OCI-LY1 (cell line): ENCODE results near the gene TTC3.

ENCODE experiments used
- H2AFZ ChIP-seq: fragments of 200-600 bp; sonication (generic), shearing (Covaris generic); 2 replicates; pipeline ENCODE4 v1.6.0; 2014; ENCODE audit warnings: antibody characterized with exemption, mild to moderate bottlenecking, low read length
- H3F3A ChIP-seq: fragments of 200-600 bp; sonication (generic), shearing (Covaris generic); 2 replicates; pipeline ENCODE4 v1.6.0; 2014; ENCODE audit warnings: mild to moderate bottlenecking, antibody characterized with exemption, low read length, moderate library complexity; ENCODE audit not compliant: insufficient read depth
- H3K27ac ChIP-seq: fragments of 200-600 bp; sonication (generic); 2 replicates; pipeline ENCODE4 v1.5.1; 2014; ENCODE audit warnings: low read length, mixed run types, mild to moderate bottlenecking, low read depth; ENCODE audit not compliant: poor library complexity, severe bottlenecking
- H3K27me3 ChIP-seq: fragments of 200-600 bp; sonication (generic); 2 replicates; pipeline ENCODE4 v1.6.0; 2014; ENCODE audit warnings: antibody characterized with exemption, mild to moderate bottlenecking, low read length, moderate library complexity; ENCODE audit not compliant: insufficient read depth
- H3K36me3 ChIP-seq: fragments of 200-600 bp; sonication (generic); 2 replicates; pipeline ENCODE4 v1.6.1; 2014; ENCODE audit warnings: mild to moderate bottlenecking, antibody characterized with exemption, low read length, moderate library complexity, mixed read lengths; ENCODE audit not compliant: insufficient read depth
- H3K4me1 ChIP-seq: fragments of 200-600 bp; sonication (generic); 2 replicates; pipeline ENCODE4 v1.5.1; 2014; ENCODE audit warnings: mild to moderate bottlenecking, low read length, moderate library complexity; ENCODE audit not compliant: insufficient read depth, severe bottlenecking
- H3K4me2 ChIP-seq: fragments of 200-600 bp; sonication (generic), shearing (Covaris generic); 2 replicates; pipeline ENCODE4 v1.6.1; 2014; ENCODE audit warnings: low read length
- H3K4me3 ChIP-seq: fragments of 200-600 bp; sonication (generic); 2 replicates; pipeline ENCODE4 v1.5.1; 2014; ENCODE audit warnings: low read length, low read depth, mild to moderate bottlenecking, mixed read lengths; ENCODE audit not compliant: poor library complexity, severe bottlenecking
- H3K79me2 ChIP-seq: fragments of 200-600 bp; shearing (Covaris generic); 2 replicates; pipeline ENCODE4 v1.6.1; 2016; ENCODE audit warnings: mixed run types, low read length, mixed read lengths; ENCODE audit not compliant: insufficient read depth
- H3K9ac ChIP-seq: fragments of 200-600 bp; sonication (generic), shearing (Covaris generic); 2 replicates; pipeline ENCODE4 v1.6.1; 2014; ENCODE audit warnings: mild to moderate bottlenecking, low read length, mixed read lengths
- H3K9me2 ChIP-seq: fragments of 200-600 bp; sonication (generic), shearing (Covaris generic); 2 replicates; pipeline ENCODE4 v1.6.1; 2014; ENCODE audit warnings: low read depth, mild to moderate bottlenecking, low read length, mixed read lengths
- H3K9me3 ChIP-seq: fragments of 200-600 bp; shearing (Covaris generic); 2 replicates; pipeline ENCODE4 v1.6.1; 2014; ENCODE audit warnings: low read length, mixed read lengths
- H4K20me1 ChIP-seq: fragments of 200-600 bp; sonication (generic), shearing (Covaris generic); 2 replicates; pipeline ENCODE4 v1.6.0; 2016; ENCODE audit warnings: mild to moderate bottlenecking, low read length; ENCODE audit not compliant: insufficient read depth
- EZH2 ChIP-seq: fragments of 200-600 bp; sonication (generic), shearing (Covaris generic); IDR thresholded peaks from 2 replicates; pipeline ENCODE4 v1.8.0; 2017; ENCODE audit warnings: borderline replicate concordance, mixed run types, mild to moderate bottlenecking, antibody characterized with exemption, low read length, moderate library complexity, mixed read lengths
- TF ChIP-seq, protein P1 (sequence below): fragments of 200-600 bp; sonication (generic), shearing (Covaris generic); IDR thresholded peaks from 2 replicates; pipeline ENCODE4 v1.5.1; 2017; ENCODE audit warnings: mild to moderate bottlenecking, antibody characterized with exemption, low read length, moderate library complexity, mixed read lengths

Gene TTC3

DNA sequence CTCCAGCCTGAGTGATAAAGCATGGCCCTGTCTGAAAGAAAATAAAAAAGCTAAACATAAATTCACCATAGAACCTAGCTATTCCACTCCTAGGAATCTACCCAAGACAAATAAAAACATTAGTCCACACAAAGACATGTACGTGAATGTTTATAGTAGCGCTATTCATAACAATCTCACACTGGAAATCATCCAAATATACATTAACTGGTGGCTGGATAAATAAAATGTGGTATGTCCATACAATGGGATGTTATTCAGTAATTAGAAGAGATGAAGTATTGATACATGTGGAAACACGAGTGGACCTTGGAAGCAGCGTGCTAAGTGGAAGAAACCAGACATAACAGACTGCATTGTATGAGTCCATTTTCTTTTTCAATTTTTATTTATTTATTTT, 36.9 kb upstream of the TTC3 start:
- H3K27ac ChIP-seq: no peak overlapping the region
- H3K4me1 ChIP-seq: no peaks in the 10 kb centered on the region
- H3K9me3 ChIP-seq: no peaks in the 10 kb centered on the region
- H3K36me3 ChIP-seq: no peaks in the 10 kb centered on the region; the same call in 1 of the 2 replicates
- H3K79me2 ChIP-seq: no peaks in the 10 kb centered on the region
- no peak for TF ChIP-seq EZH2
- TF ChIP-seq, protein P1, sequence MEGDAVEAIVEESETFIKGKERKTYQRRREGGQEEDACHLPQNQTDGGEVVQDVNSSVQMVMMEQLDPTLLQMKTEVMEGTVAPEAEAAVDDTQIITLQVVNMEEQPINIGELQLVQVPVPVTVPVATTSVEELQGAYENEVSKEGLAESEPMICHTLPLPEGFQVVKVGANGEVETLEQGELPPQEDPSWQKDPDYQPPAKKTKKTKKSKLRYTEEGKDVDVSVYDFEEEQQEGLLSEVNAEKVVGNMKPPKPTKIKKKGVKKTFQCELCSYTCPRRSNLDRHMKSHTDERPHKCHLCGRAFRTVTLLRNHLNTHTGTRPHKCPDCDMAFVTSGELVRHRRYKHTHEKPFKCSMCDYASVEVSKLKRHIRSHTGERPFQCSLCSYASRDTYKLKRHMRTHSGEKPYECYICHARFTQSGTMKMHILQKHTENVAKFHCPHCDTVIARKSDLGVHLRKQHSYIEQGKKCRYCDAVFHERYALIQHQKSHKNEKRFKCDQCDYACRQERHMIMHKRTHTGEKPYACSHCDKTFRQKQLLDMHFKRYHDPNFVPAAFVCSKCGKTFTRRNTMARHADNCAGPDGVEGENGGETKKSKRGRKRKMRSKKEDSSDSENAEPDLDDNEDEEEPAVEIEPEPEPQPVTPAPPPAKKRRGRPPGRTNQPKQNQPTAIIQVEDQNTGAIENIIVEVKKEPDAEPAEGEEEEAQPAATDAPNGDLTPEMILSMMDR: no peak
- no peak overlapping the region for H2AFZ ChIP-seq
- no peak overlapping the region for H3K4me3 ChIP-seq
- no peaks in the 10 kb centered on the region for H3K9me2 ChIP-seq
- H3K9ac ChIP-seq: no peak overlapping the region
- no peaks in the 10 kb centered on the region for H3F3A ChIP-seq
- H4K20me1 ChIP-seq: no peaks in the 10 kb centered on the region
- H3K4me2 ChIP-seq: no peak overlapping the region
- no peaks in the 10 kb centered on the region for H3K27me3 ChIP-seq

DNA sequence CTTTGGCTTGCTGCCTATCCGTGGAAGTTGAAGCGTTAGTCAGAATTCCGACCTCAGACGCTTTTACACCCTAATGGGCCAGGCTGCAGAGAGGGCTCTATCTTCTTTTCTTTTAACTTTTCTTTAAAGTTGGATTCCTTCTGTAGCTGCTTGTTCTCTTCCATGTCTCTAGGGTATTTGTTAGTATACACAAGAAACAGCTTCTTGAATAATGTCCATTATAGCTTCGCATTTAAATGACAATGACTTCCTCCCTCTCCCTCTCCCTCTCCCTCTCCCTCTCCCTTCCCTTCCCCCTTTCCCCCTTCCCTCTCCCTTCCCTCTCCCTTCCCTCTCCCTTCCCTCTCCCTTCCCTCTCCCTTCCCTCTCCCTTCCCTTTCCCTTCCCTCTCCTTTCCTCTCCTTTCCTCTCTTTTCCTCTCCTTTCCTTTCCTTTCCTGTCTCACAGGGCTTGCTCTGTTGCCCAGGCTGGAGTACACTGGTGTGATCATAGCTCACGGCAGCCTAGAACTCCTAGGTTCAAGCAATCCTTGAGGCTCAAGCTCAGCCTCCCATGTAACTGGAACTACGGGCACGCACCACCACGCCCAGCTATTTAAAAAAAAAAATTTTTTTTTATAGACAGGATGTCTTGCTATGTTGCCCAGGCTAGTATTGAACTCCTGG, 33.5 kb upstream of the TTC3 start:
- no peak overlapping the region for H3K27ac ChIP-seq
- no peaks in the 10 kb centered on the region for H3K27me3 ChIP-seq
- H2AFZ ChIP-seq: no peak overlapping the region
- no peaks in the 10 kb centered on the region for H3K9me2 ChIP-seq
- no peak overlapping the region for H3K9ac ChIP-seq
- H3K9me3 ChIP-seq: no peaks in the 10 kb centered on the region
- no peak overlapping the region for H3K4me3 ChIP-seq
- H3K4me2 ChIP-seq: no peak overlapping the region
- no peaks in the 10 kb centered on the region for H4K20me1 ChIP-seq
- TF ChIP-seq, protein P1: no peak
- no peak for TF ChIP-seq EZH2
- peaks cover 1% of the 10 kb centered on the region for H3K4me1 ChIP-seq
- H3K79me2 ChIP-seq: no peaks in the 10 kb centered on the region
- no peaks in the 10 kb centered on the region for H3F3A ChIP-seq
- no peaks in the 10 kb centered on the region; the same call in 1 of the 2 replicates for H3K36me3 ChIP-seq

DNA sequence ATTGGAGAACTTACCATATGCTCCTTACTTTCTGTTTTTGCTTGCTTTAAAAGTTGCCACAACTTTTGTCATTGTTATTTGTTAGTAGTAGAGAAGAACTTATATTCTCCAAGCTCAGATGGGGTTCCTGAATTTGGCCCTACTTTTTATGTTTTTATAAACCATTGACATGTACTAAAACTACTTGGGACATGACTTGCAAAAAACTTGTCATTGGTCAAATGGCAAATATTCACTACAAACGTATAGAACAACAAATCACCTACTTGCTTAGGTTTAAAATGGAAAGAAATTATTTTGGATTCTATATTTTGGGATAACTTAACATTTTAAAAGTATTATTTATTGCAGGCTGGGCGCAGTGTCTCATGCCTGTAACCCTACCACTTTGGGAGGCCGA, 32.8 kb upstream of the TTC3 start:
- Histone ChIP-seq H3K9ac (no peak overlapping the region), H3K36me3 (no peaks in the 10 kb centered on the region; the same call in 1 of the 2 replicates), H3K27ac (no peak overlapping the region), H3K27me3 (no peaks in the 10 kb centered on the region), H2AFZ (no peak overlapping the region), H3K9me2 (no peaks in the 10 kb centered on the region), H3K4me3 (no peak overlapping the region), H3K79me2 (no peaks in the 10 kb centered on the region), H3K4me2 (no peak overlapping the region), H3K4me1 (peaks cover 8% of the 10 kb centered on the region), H4K20me1 (no peaks in the 10 kb centered on the region), H3K9me3 (no peaks in the 10 kb centered on the region), H3F3A (no peaks in the 10 kb centered on the region)
- TF ChIP-seq, protein P1: no peak
- no peak for TF ChIP-seq EZH2
